Suprapubic skin (tissue), 4 donors: ENCODE measurements around the gene TM7SF2. TPM values are rescaled to one million over a fixed set of nuclear protein-coding genes. Genes with fewer than 3 reads are reported as not detected.
"Not testable (repeated sequence)": the region's sequence is repeated elsewhere in the genome, so short reads cannot be mapped to it uniquely, and the experiment has no call there.

ENCODE experiments used
- DNase-seq, 2 donors: peaks; one replicate each; pipeline ENCODE4 v3.0.0-alpha.2; 2019; ENCODE audit warnings: low spot score in 2 of 2
- H3K27ac ChIP-seq: fragments of 200-600 bp; sonication (generic); one replicate; pipeline ENCODE4 v1.5.1; 2019
- H3K27me3 ChIP-seq: fragments of 200-600 bp; sonication (generic); one replicate; pipeline ENCODE4 v1.5.1; 2019
- H3K36me3 ChIP-seq: fragments of 200-600 bp; sonication (generic); one replicate; pipeline ENCODE4 v1.5.1; 2019
- H3K4me1 ChIP-seq: fragments of 200-600 bp; sonication (generic); one replicate; pipeline ENCODE4 v1.5.1; 2019
- H3K4me3 ChIP-seq: fragments of 200-600 bp; sonication (generic); one replicate; pipeline ENCODE4 v1.5.1; 2019; ENCODE audit warnings: mild to moderate bottlenecking
- H3K9me3 ChIP-seq: fragments of 200-600 bp; sonication (generic); one replicate; pipeline ENCODE4 v1.5.1; 2019
- CTCF ChIP-seq, 2 donors: fragments of 200-600 bp in 1 of 2; fragments of 450-650 bp in 1 of 2; sonication (generic) in 1 of 2; IDR thresholded peaks; one replicate each; pipeline ENCODE4 v1.5.1; 2016 to 2019; ENCODE audit warnings: antibody characterized with exemption in 2 of 2, mild to moderate bottlenecking in 1 of 2, moderate library complexity in 1 of 2
- EP300 ChIP-seq: sonication (generic); formaldehyde crosslinking; IDR thresholded peaks from one replicate; pipeline ENCODE4 v1.6.1; 2017; ENCODE audit warnings: antibody characterized with exemption
- POLR2A ChIP-seq, 2 donors: fragments of 450-650 bp; IDR thresholded peaks; one replicate each; pipeline ENCODE4 v1.6.1; 2017; ENCODE audit warnings: antibody characterized with exemption in 2 of 2, mild to moderate bottlenecking in 2 of 2, moderate library complexity in 2 of 2
- POLR2AphosphoS5 ChIP-seq, 3 donors: sonication (generic); formaldehyde crosslinking; IDR thresholded peaks; one replicate each; pipeline ENCODE4 v1.6.1; 2017; ENCODE audit warnings: antibody characterized with exemption in 3 of 3
- WGBS: methylation state at CpG from one replicate; pipeline ENCODE4 v1.1.5; 2018; 5-methylcytosine and 5-hydroxymethylcytosine counted together
- total RNA-seq, 4 donors: library from RNA; depleted of rRNA; stranded (reverse); fragments of >200 nt; gene quantifications; one replicate each; pipeline ENCODE4 v1.1.0, GENCODE V29; 2016

Gene TM7SF2
- total RNA-seq, 4 donors from 2014 or later = 76.5 to 214 (median 145) TPM

- DNase-seq = peak; percentile 60 to 63
- no peaks in the 10 kb centered on the region for H3K27me3 ChIP-seq
- no peak overlapping the region for H3K4me3 ChIP-seq
- TF ChIP-seq CTCF (IDR thresholded peaks at IDR 0.05) = no peak
- no peak for TF ChIP-seq POLR2AphosphoS5 (IDR thresholded peaks at IDR 0.05)
- TF ChIP-seq EP300 = no peak
- TF ChIP-seq POLR2A (IDR thresholded peaks at IDR 0.05) = no peak
- H3K4me1 ChIP-seq = peaks cover 65% of the 10 kb centered on the region
- no peaks in the 10 kb centered on the region for H3K9me3 ChIP-seq
- H3K27ac ChIP-seq = no peak overlapping the region
- peaks cover 22% of the 10 kb centered on the region for H3K36me3 ChIP-seq
- WGBS = 89% methylated on average over 12 of the region's 21 CpGs
Observed at GRCh38 chr11:65115361-65116082, 3.9 kb downstream of the TM7SF2 start.

DNA sequence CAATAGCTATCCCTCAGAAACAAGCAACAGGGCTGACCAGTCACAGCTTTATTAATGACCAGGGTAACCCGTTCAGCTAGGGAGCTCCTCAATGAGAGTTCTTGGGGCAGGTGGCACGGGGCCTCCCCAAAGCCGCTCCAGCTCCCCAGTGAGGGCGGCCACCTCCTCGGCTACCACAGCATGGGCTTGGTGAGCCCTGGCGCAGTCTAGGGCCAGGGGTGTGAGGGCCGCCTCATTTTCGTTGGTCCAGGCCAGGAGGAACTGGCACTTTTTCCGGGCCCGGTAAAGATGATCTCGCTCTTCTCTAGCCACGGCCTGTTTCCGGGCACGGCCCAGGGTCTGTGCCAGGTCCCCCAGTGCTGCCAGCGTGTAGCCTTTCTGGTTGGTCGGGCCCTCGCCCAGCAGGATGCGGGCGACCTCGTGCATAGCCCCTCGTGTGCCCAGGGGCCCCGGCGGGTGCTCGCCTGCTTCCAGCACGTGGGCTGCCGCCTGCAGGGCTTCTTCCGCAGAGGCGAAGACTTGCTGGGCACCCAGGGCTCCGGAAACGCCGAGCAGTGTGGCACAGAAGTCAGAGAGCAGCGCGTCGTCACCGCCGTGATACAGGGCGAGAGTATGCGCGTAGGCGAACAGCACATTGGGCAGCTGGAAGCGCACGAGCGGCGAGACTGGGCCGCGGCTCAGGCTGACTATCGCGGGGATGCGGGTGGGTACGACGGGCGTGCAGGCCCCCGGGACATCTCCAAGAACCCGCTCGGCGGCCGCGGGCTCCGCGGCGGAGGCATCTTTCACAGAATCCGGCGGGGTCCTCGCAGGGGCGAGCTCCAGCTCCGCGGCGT is 4.9 kb downstream of the TM7SF2 start:
- 9% methylated on average over 34 of the region's 68 CpGs for WGBS
- H3K4me1 ChIP-seq = peaks cover 64% of the 10 kb centered on the region

DNA sequence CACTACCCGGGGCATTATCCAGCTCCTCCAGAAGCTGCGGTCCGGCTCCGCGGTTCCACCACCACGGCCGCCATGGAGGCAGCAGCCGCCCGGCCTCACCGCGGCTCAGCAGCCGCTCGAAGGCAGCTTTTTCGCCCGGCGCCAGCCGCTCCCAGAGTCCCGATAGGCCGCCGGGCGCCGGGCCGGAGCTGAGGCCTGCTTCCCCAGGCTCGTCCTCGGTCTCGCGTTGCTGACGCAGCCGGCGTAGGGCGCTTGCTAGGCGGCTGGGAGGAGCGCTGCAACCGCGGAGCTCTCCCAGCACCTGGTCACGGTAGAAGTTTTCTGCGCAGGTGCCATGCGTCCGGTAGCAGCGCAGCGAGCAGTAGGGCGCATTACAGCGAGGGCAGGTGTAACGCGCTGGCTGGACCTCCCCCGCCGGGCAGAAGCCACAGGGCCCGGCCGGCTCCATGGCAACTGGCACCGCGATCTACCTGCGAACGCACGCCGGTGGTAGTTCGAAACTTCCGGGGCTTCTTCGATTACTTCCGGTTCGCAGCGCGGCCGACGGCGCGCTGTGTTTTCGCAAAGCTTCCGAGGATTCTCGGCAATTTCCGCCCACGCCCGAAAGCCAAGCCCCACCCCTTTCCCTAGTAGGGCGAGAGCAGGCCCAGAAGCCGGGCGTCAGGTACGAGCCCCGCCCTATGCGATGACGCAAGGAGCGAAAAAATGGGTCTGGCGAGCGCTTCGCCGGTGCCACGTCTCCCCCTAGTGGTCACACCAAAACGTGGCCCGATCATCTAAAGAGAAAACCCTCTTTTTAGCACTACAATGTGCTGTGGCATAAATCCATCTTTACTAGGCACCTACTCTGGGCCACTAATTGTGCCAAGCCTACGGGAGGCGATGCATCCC is 5.8 kb downstream of the TM7SF2 start, which contains the start of gene ZNHIT2:
Gene ZNHIT2, minus strand, starts transcription at position 496 of the 891 bp plus-strand sequence. Its CDS starts 48 bp downstream, at position 448.
- TF ChIP-seq EP300 = no peak
- TF ChIP-seq CTCF (IDR thresholded peaks at IDR 0.05) = peak; percentile 91 to 95
- peak in 2 of 3 donors; percentile 21 to 80 for TF ChIP-seq POLR2AphosphoS5 (IDR thresholded peaks at IDR 0.05)
- TF ChIP-seq POLR2A (IDR thresholded peaks at IDR 0.05) = peak in 1 of 2 donors; percentile 23
- H3K4me1 ChIP-seq = peaks cover 57% of the 10 kb centered on the region
- WGBS = 1% methylated on average over 27 of the region's 89 CpGs

More for the DNA sequence above, 4.9 kb downstream of the TM7SF2 start:
- peak overlapping the region; percentile 92 for H3K27ac ChIP-seq
- peak overlapping the region; percentile 91 for H3K4me3 ChIP-seq
- H3K36me3 ChIP-seq = peaks cover 24% of the 10 kb centered on the region
- no peaks in the 10 kb centered on the region for H3K9me3 ChIP-seq
- no peaks in the 10 kb centered on the region for H3K27me3 ChIP-seq
- DNase-seq = peak; percentile 66 to 79
- no peak for TF ChIP-seq POLR2A (IDR thresholded peaks at IDR 0.05)
- no peak for TF ChIP-seq EP300
- TF ChIP-seq POLR2AphosphoS5 (IDR thresholded peaks at IDR 0.05) = no peak
- no peak for TF ChIP-seq CTCF (IDR thresholded peaks at IDR 0.05)

GRCh38 chr11:65118097-65118837 is 6.6 kb downstream of the TM7SF2 start:
- no peak for TF ChIP-seq EP300
- TF ChIP-seq POLR2A (IDR thresholded peaks at IDR 0.05) = no peak
- no peak for TF ChIP-seq CTCF (IDR thresholded peaks at IDR 0.05)
- TF ChIP-seq POLR2AphosphoS5 (IDR thresholded peaks at IDR 0.05) = no peak
- DNase-seq = no peak
- Histone ChIP-seq H3K4me1 (peaks cover 57% of the 10 kb centered on the region), H3K27ac (no peak overlapping the region), H3K27me3 (no peaks in the 10 kb centered on the region), H3K4me3 (no peak overlapping the region), H3K36me3 (peaks cover 24% of the 10 kb centered on the region), H3K9me3 (no peaks in the 10 kb centered on the region)
- 76% methylated on average over 18 of the region's 18 CpGs for WGBS

More for the DNA sequence above, 5.8 kb downstream of the TM7SF2 start, which contains the start of gene ZNHIT2:
- peaks cover 24% of the 10 kb centered on the region for H3K36me3 ChIP-seq
- peak; percentile 100 for DNase-seq
- H3K4me3 ChIP-seq = peak within 1 kb of the TSS; percentile 91
- no peaks in the 10 kb centered on the region for H3K27me3 ChIP-seq
- peak within 1 kb of the TSS; percentile 92 for H3K27ac ChIP-seq
- no peaks in the 10 kb centered on the region for H3K9me3 ChIP-seq

GRCh38 chr11:65118891-65119669 is 7.4 kb downstream of the TM7SF2 start:
- H3K4me3 ChIP-seq, DNase-seq, H3K27me3 ChIP-seq, H3K9me3 ChIP-seq, H3K27ac ChIP-seq: not testable (repeated sequence)
- H3K4me1 ChIP-seq = peaks cover 59% of the 10 kb centered on the region
- 87% methylated on average over 18 of the region's 18 CpGs for WGBS
- H3K36me3 ChIP-seq = peaks cover 24% of the 10 kb centered on the region
